ENCODE results near the gene CTSW. TPM values are rescaled to one million over a fixed set of nuclear protein-coding genes. Genes with fewer than 3 reads are reported as not detected.

The CTSW gene
- total and polyA plus RNA-seq, 7 experiments from 2014 or later = 24.9 to 148 (median 31.7) TPM

DNA sequence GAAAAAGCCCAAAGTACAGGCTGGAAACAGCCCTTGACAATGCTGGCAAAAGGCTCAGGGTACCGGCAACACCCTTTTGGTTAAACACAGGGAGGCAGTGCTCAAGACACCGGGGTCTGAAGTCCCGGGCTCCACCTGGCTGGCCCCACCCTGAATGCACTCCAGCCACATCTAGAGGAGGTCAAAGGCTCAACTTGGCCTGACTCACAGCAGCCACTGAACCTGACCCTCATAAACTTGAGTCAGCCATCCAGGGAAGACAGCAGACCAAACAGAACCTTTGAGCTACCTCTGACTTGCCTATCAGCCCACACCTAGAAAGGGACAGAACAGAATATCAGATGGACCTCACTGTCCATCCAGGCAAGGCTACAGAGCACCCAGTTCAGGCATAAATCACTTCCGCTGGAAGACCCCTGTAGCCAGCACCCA, 25.5 kb upstream of the CTSW start:
- H3K9me3 Mint-ChIP-seq = peaks cover 0 to 11% (median 0%) of the 10 kb centered on the region in 11 donors
- H3K4me1 ChIP-seq (ENCODE audit: control insufficient read depth in 2 of 2, insufficient read depth in 2 of 2, low read length in 2 of 2) = peaks cover 24 to 32% of the 10 kb centered on the region in 2 donors
- H3K4me1 Mint-ChIP-seq = peaks cover 33 to 50% (median 45%) of the 10 kb centered on the region in 7 donors
- CTCF ChIA-PET = interaction anchor here (1.2 kb wide), 1 partner anchor 30 kb away, joined by 4 read pairs; no protein-coding TSS in a partner anchor
- no peak for DNase-seq
- H3K27ac ChIP-seq (ENCODE audit: low read depth, low read length) = no peak overlapping the region
- ATAC-seq = no peak
- H3K36me3 Mint-ChIP-seq = peaks cover 7 to 57% (median 37%) of the 10 kb centered on the region in 5 donors
- intact Hi-C loops (cut with micrococcal nuclease) = loop anchor here in 1 of 2 donors (10.0 kb wide), 1 partner anchor 309 kb away; no protein-coding TSS in a partner anchor
- H3K36me3 ChIP-seq (ENCODE audit: control insufficient read depth in 2 of 3, insufficient read depth in 3 of 3, low read length in 3 of 3) = peaks cover 27 to 66% (median 35%) of the 10 kb centered on the region in 3 experiments
- no peak overlapping the region for H3K4me3 ChIP-seq (ENCODE audit: low read length)
- peak overlapping the region in 8 of 9 donors; percentile 35 to 82 (median 48) for H3K27ac Mint-ChIP-seq
- POLR2A ChIA-PET = interaction anchor here (0.6 kb wide), 2 partner anchors 32 to 52 kb away, joined by 3 read pairs; no protein-coding TSS in a partner anchor
- H3K27me3 Mint-ChIP-seq = no peaks in the 10 kb centered on the region
- H3K27me3 ChIP-seq (ENCODE audit: control insufficient read depth in 2 of 2, insufficient read depth in 2 of 2, low read length in 2 of 2) = no peaks in the 10 kb centered on the region
- peaks cover 0 to 8% (median 0%) of the 10 kb centered on the region in 3 experiments for H3K9me3 ChIP-seq (ENCODE audit: control insufficient read depth in 2 of 3, low read length in 3 of 3)
- H3K4me3 Mint-ChIP-seq = peak overlapping the region; percentile 26 to 100 (median 50)

GRCh38 chr11:65854852-65855837, 24.5 kb upstream of the CTSW start:
- Histone ChIP-seq H3K36me3 (ENCODE audit: control insufficient read depth in 2 of 3, insufficient read depth in 3 of 3, low read length in 3 of 3) (peaks cover 27 to 66% (median 35%) of the 10 kb centered on the region in 3 experiments), H3K27ac (ENCODE audit: low read depth, low read length) (peak overlapping the region; percentile 74), H3K27me3 (ENCODE audit: control insufficient read depth in 2 of 2, insufficient read depth in 2 of 2, low read length in 2 of 2) (no peaks in the 10 kb centered on the region), H3K4me1 (ENCODE audit: control insufficient read depth in 2 of 2, insufficient read depth in 2 of 2, low read length in 2 of 2) (peaks cover 24 to 32% of the 10 kb centered on the region in 2 donors), H3K9me3 (ENCODE audit: control insufficient read depth in 2 of 3, low read length in 3 of 3) (peaks cover 0 to 8% (median 0%) of the 10 kb centered on the region in 3 experiments), H3K4me3 (ENCODE audit: low read length) (no peak overlapping the region)
- ATAC-seq = no peak
- ChIA-PET POLR2A (interaction anchor here (0.7 to 2.8 kb wide), 2 partner anchors 22 to 157 kb away, joined by 3 to 15 read pairs; partner anchors contain the start of genes CST6 and SNX32), CTCF (no interaction called here)
- DNase-seq = no peak
- Mint-ChIP-seq H3K27ac (peak overlapping the region in 8 of 9 donors; percentile 18 to 97 (median 90)), H3K4me3 (peak overlapping the region; percentile 87 to 100 (median 93)), H3K4me1 (peaks cover 38 to 56% (median 48%) of the 10 kb centered on the region in 7 donors), H3K9me3 (peaks cover 0 to 11% (median 0%) of the 10 kb centered on the region in 11 donors), H3K27me3 (no peaks in the 10 kb centered on the region), H3K36me3 (peaks cover 8 to 60% (median 37%) of the 10 kb centered on the region in 5 donors)
- intact Hi-C loops (cut with micrococcal nuclease) = loop anchor here (5.0 to 10.0 kb wide), 2 partner anchors 310 to 1538 kb away; partner anchors contain the start of genes PRDX5 (in 1 of the 2) and TRMT112 (in 1 of the 2)

DNA sequence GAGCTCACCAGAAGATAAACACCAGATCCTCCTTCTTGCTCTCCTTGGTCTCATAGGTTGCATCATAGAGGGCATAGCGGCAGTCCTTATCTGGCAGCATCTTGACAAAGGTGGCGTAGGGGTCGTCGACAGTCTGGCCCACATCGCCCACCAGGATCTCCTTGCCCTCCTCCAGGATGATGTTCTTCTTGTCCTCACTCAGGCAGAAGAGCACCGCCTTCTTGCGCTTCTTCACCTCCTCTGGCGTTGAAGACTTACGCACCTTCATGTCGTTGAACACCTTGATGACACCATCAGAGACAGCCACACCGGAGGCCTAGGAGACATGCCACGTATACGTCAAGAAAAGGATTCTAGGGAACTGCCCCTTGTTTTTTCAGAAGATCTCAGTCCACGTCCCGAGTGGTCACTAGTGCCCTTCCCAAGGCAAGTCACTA, 23.7 kb upstream of the CTSW start:
- peaks cover 27 to 69% (median 35%) of the 10 kb centered on the region in 3 experiments for H3K36me3 ChIP-seq (ENCODE audit: control insufficient read depth in 2 of 3, insufficient read depth in 3 of 3, low read length in 3 of 3)
- POLR2A ChIA-PET = interaction anchor here (1.4 to 7.3 kb wide), 3 partner anchors 18 to 62 kb away, joined by 7 to 63 read pairs (median 15); partner anchors contain the start of genes C11orf68 and SNX32

DNA sequence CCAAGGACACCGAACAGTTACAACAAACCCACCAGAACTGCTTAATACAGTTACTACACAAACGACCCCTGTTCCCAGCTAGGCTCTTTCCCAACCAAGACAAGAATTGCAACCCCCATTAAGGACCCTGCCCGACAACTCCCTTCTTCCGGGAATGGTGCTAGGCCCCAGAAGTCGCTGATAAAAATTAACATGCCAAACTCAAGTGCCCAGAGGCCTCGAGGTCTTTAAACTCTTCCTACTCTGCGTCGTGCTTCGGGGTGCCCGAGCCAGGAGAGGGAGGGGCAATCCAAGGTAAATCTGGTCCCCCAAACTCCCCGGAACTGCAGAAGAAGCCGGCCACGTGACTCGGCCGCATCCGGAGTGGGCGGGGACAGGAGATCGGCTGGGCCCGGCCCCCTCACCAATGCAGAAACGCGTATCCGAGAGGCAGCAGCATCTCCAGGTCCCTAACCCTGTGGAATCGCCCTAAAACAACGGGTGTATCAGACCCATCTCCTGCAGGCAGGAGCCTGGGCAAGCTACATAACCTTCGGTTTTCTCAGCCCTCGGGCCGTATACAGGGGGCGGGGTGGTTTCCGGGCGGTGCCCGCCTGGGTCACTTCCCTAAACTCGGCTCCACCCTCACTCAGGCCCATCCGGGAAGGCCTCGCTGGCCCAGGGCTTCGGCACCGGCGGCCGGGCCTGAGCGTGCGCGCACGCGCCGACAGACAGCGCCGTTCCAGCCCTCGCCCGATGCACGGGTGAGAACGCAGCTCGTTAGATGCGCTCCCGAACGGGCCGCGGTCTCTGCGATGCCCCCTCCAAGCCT, 22.7 kb upstream of the CTSW start:
- H3K27me3 ChIP-seq (ENCODE audit: control insufficient read depth in 2 of 2, insufficient read depth in 2 of 2, low read length in 2 of 2) = no peaks in the 10 kb centered on the region
- DNase-seq = peak; percentile 64 to 85 (median 83)
- no peaks in the 10 kb centered on the region for H3K9me3 ChIP-seq (ENCODE audit: control insufficient read depth in 2 of 3, low read length in 3 of 3)
- peak overlapping the region; percentile 72 to 97 (median 92) for H3K27ac Mint-ChIP-seq
- no peaks in the 10 kb centered on the region for H3K27me3 Mint-ChIP-seq
- H3K4me1 Mint-ChIP-seq = peaks cover 43 to 70% (median 57%) of the 10 kb centered on the region in 7 donors
- peak overlapping the region; percentile 98 for H3K4me3 ChIP-seq (ENCODE audit: low read length)
- CTCF ChIA-PET = interaction anchor here (0.9 to 8.3 kb wide), 2 partner anchors 31 to 100 kb away, joined by 3 to 159 read pairs; partner anchors contain the start of genes CCDC85B and FIBP
- ATAC-seq = peak; percentile 21
- POLR2A ChIA-PET = interaction anchor here (0.6 to 12.9 kb wide), 10 partner anchors 8 to 359 kb away, joined by 3 to 316 read pairs (median 11); partner anchors contain the start of genes C11orf68, CCDC85B, CTSW and FIBP
- H3K4me3 Mint-ChIP-seq = peak overlapping the region; percentile 87 to 100 (median 93)
- peaks cover 10 to 49% (median 32%) of the 10 kb centered on the region in 5 donors for H3K36me3 Mint-ChIP-seq
- peaks cover 0 to 11% (median 0%) of the 10 kb centered on the region in 11 donors for H3K9me3 Mint-ChIP-seq
- H3K36me3 ChIP-seq (ENCODE audit: control insufficient read depth in 2 of 3, insufficient read depth in 3 of 3, low read length in 3 of 3) = peaks cover 27 to 61% (median 31%) of the 10 kb centered on the region in 3 experiments
- H3K27ac ChIP-seq (ENCODE audit: low read depth, low read length) = peak overlapping the region; percentile 74
- peaks cover 35 to 42% of the 10 kb centered on the region in 2 donors for H3K4me1 ChIP-seq (ENCODE audit: control insufficient read depth in 2 of 2, insufficient read depth in 2 of 2, low read length in 2 of 2)
- intact Hi-C loops (cut with micrococcal nuclease) = loop anchor here (5.0 to 10.0 kb wide), 2 partner anchors 312 to 1540 kb away; partner anchors contain the start of genes PRDX5 (in 1 of the 2) and TRMT112 (in 1 of the 2)

More for the DNA sequence above, 23.7 kb upstream of the CTSW start:
- CTCF ChIA-PET = no interaction called here
- peaks cover 25 to 32% of the 10 kb centered on the region in 2 donors for H3K4me1 ChIP-seq (ENCODE audit: control insufficient read depth in 2 of 2, insufficient read depth in 2 of 2, low read length in 2 of 2)
- peaks cover 10 to 58% (median 37%) of the 10 kb centered on the region in 5 donors for H3K36me3 Mint-ChIP-seq
- H3K4me3 ChIP-seq (ENCODE audit: low read length) = peak overlapping the region; percentile 98
- H3K27me3 ChIP-seq (ENCODE audit: control insufficient read depth in 2 of 2, insufficient read depth in 2 of 2, low read length in 2 of 2) = no peaks in the 10 kb centered on the region
- no peak for ATAC-seq
- H3K9me3 ChIP-seq (ENCODE audit: control insufficient read depth in 2 of 3, low read length in 3 of 3) = peaks cover 0 to 8% (median 0%) of the 10 kb centered on the region in 3 experiments
- H3K27ac ChIP-seq (ENCODE audit: low read depth, low read length) = peak overlapping the region; percentile 74
- H3K27me3 Mint-ChIP-seq = no peaks in the 10 kb centered on the region
- peak overlapping the region; percentile 87 to 100 (median 93) for H3K4me3 Mint-ChIP-seq
- DNase-seq = no peak
- H3K9me3 Mint-ChIP-seq = peaks cover 0 to 11% (median 0%) of the 10 kb centered on the region in 11 donors
- H3K4me1 Mint-ChIP-seq = peaks cover 42 to 62% (median 50%) of the 10 kb centered on the region in 7 donors
- intact Hi-C loops (cut with micrococcal nuclease) = loop anchor here (5.0 to 10.0 kb wide), 2 partner anchors 311 to 1539 kb away; partner anchors contain the start of genes PRDX5 (in 1 of the 2) and TRMT112 (in 1 of the 2)
- H3K27ac Mint-ChIP-seq = peak overlapping the region; percentile 72 to 97 (median 92)

GRCh38 chr11:65857500-65857852, 22.2 kb upstream of the CTSW start:
- ChIA-PET CTCF (interaction anchor here (0.9 to 8.3 kb wide), 3 partner anchors 31 to 188 kb away, joined by 3 to 159 read pairs (median 3); partner anchors contain the start of genes CCDC85B and FIBP), POLR2A (interaction anchor here (0.6 to 12.9 kb wide), 21 partner anchors 9 to 1622 kb away, joined by 3 to 316 read pairs (median 5); partner anchors contain the start of genes C11orf68, CCDC85B, CTSW and EFEMP2)
- Mint-ChIP-seq H3K27me3 (no peaks in the 10 kb centered on the region), H3K9me3 (peaks cover 0 to 9% (median 0%) of the 10 kb centered on the region in 11 donors), H3K4me3 (peak overlapping the region; percentile 87 to 100 (median 93)), H3K36me3 (peaks cover 12 to 44% (median 27%) of the 10 kb centered on the region in 5 donors), H3K27ac (peak overlapping the region in 4 of 9 donors; percentile 67 to 97 (median 84)), H3K4me1 (peaks cover 42 to 70% (median 56%) of the 10 kb centered on the region in 7 donors)
- peak in 8 of 9 donors; percentile 55 to 79 (median 67) for DNase-seq
- Histone ChIP-seq H3K4me1 (ENCODE audit: control insufficient read depth in 2 of 2, insufficient read depth in 2 of 2, low read length in 2 of 2) (peaks cover 39 to 43% of the 10 kb centered on the region in 2 donors), H3K4me3 (ENCODE audit: low read length) (peak overlapping the region; percentile 98), H3K27ac (ENCODE audit: low read depth, low read length) (peak overlapping the region; percentile 74), H3K9me3 (ENCODE audit: control insufficient read depth in 2 of 3, low read length in 3 of 3) (no peaks in the 10 kb centered on the region), H3K27me3 (ENCODE audit: control insufficient read depth in 2 of 2, insufficient read depth in 2 of 2, low read length in 2 of 2) (no peaks in the 10 kb centered on the region), H3K36me3 (ENCODE audit: control insufficient read depth in 2 of 3, insufficient read depth in 3 of 3, low read length in 3 of 3) (peaks cover 28 to 61% (median 33%) of the 10 kb centered on the region in 3 experiments)
- intact Hi-C loops (cut with micrococcal nuclease) = loop anchor here (5.0 to 10.0 kb wide), 2 partner anchors 313 to 1540 kb away; partner anchors contain the start of genes PRDX5 (in 1 of the 2) and TRMT112 (in 1 of the 2)
- peak; percentile 4 for ATAC-seq

Data from naive thymus-derived CD4-positive, alpha-beta T cell (primary cell).